Gastrocnemius medialis (tissue), 4 donors: ENCODE results near the gene MAP4K5. TPM values are rescaled to one million over a fixed set of nuclear protein-coding genes. Genes with fewer than 3 reads are reported as not detected.
A peak's percentile ranks its signal among the peaks of the same experiment; 100 is the strongest.

Experiments
- ATAC-seq, 2 donors: fragments of 150-250 bp; one replicate each; pipeline ENCODE4 v1.9.1; 2016
- DNase-seq, 2 donors: peaks; one replicate each; pipeline ENCODE4 v3.0.0-alpha.2; 2019
- H3K27ac ChIP-seq, 4 donors: fragments of 200-600 bp; sonication (generic); 1 replicate in 1 of 4; 2 replicates in 3 of 4; pipeline ENCODE4 v1.5.1; 2016 to 2018; ENCODE audit warnings: mild to moderate bottlenecking in 2 of 4, moderate library complexity in 1 of 4
- H3K27me3 ChIP-seq, 3 donors: fragments of 200-600 bp; sonication (generic) in 2 of 3; 1 replicate in 1 of 3; 2 replicates in 2 of 3; pipeline versions ENCODE4 v1.5.1 to v1.6.0; 2016 to 2019; ENCODE audit warnings: mild to moderate bottlenecking in 1 of 3, moderate library complexity in 1 of 3
- H3K36me3 ChIP-seq, 2 donors: fragments of 200-600 bp; sonication (generic) in 1 of 2; one replicate each; pipeline ENCODE4 v1.5.1; 2017 to 2018
- H3K4me1 ChIP-seq, 2 donors: fragments of 200-600 bp; sonication (generic) in 1 of 2; one replicate each; pipeline ENCODE4 v1.5.1; 2016 to 2017; ENCODE audit warnings: mild to moderate bottlenecking in 2 of 2
- H3K4me3 ChIP-seq, 4 donors: fragments of 200-600 bp; sonication (generic) in 3 of 4; 1 replicate in 1 of 4; 2 replicates in 3 of 4; pipeline ENCODE4 v1.5.1; 2016 to 2019; ENCODE audit warnings: mild to moderate bottlenecking in 2 of 4
- H3K9me3 ChIP-seq, 3 donors: fragments of 200-600 bp; sonication (generic) in 2 of 3; 1 replicate in 1 of 3; 2 replicates in 2 of 3; pipeline ENCODE4 v1.5.1; 2016 to 2019
- CTCF ChIP-seq, 5 experiments: fragments of 450-650 bp in 3 of 5; fragments of 200-600 bp in 2 of 5; sonication (generic) in 2 of 5; IDR thresholded peaks in 4 of 5; conservative IDR thresholded peaks in 1 of 5; 1 replicate in 4 of 5; 2 replicates in 1 of 5; pipeline ENCODE4 v1.5.1; 2016 to 2019; ENCODE audit warnings: antibody characterized with exemption in 5 of 5, mild to moderate bottlenecking in 3 of 5, moderate library complexity in 3 of 5
- POLR2A ChIP-seq, 2 donors: fragments of 450-650 bp; IDR thresholded peaks; one replicate each; pipeline ENCODE4 v1.6.1; 2017; ENCODE audit warnings: antibody characterized with exemption in 2 of 2, mild to moderate bottlenecking in 2 of 2, moderate library complexity in 2 of 2
- in situ Hi-C, 4 donors: fragments of 200-750 bp; cut with MboI; loops; one replicate each; pipeline versions ENCODE4 v1.15.0 to v1.8.0; 2017; ENCODE audit warnings: low sequenced_read_pairs in 4 of 4
- intact Hi-C: fragments of 100-400 bp; cut with DNase I; formaldehyde crosslinking; loops from one replicate; pipeline ENCODE4 v1.15.1; 2023; ENCODE audit warnings: low total_unique reads
- total RNA-seq, 4 donors: library from RNA; depleted of rRNA; stranded (reverse); fragments of >200 nt; gene quantifications; one replicate each; pipeline versions ENCODE4 v1.1.0 to v1.2.3, GENCODE V29; 2016

MAP4K5 gene
- total RNA-seq, 4 donors from 2014 or later: 35.3 to 63.9 (median 47.1) TPM

- Histone ChIP-seq H3K9me3 (no peaks in the 10 kb centered on the region), H3K36me3 (no peaks in the 10 kb centered on the region), H3K27ac (peak overlapping the region; percentile 86 to 95 (median 94)), H3K27me3 (no peaks in the 10 kb centered on the region), H3K4me3 (peak overlapping the region; percentile 83 to 88 (median 85)), H3K4me1 (peaks cover 21 to 29% of the 10 kb centered on the region in 2 donors)
- ATAC-seq (peak; percentile 75 to 80), DNase-seq (peak; percentile 15 to 24)
- TF ChIP-seq POLR2A (IDR thresholded peaks at IDR 0.05) (no peak), CTCF (IDR thresholded peaks at IDR 0.05 in 4 of 5, conservative IDR thresholded peaks at IDR 0.05 in 1 of 5) (no peak)
- intact Hi-C loops: loop anchor here (1.0 to 10.0 kb wide), 8 partner anchors 135 to 667 kb away; partner anchors contain the start of genes CDKL1, DMAC2L, L2HGDH and SAV1
- in situ Hi-C loops: loop anchor here in 3 of 4 donors (5.0 to 25.0 kb wide), 2 partner anchors 210 to 670 kb away; partner anchors contain the start of gene NEMF (in 2 of the 3)
Measured at GRCh38 chr14:50531595-50532501, 521 bp downstream of the MAP4K5 start.

GRCh38 chr14:50530794-50531365 lies 1.5 kb downstream of the MAP4K5 start:
- H3K27me3 ChIP-seq: no peaks in the 10 kb centered on the region
- H3K4me3 ChIP-seq: peak overlapping the region; percentile 83 to 88 (median 85)
- intact Hi-C loops: loop anchor here (5.0 to 10.0 kb wide), 3 partner anchors 136 to 666 kb away; partner anchors contain the start of gene SAV1
- in situ Hi-C loops: loop anchor here in 3 of 4 donors (5.0 to 25.0 kb wide), 2 partner anchors 209 to 669 kb away; partner anchors contain the start of gene NEMF (in 2 of the 3)
- H3K36me3 ChIP-seq: no peaks in the 10 kb centered on the region
- no peak for TF ChIP-seq POLR2A (IDR thresholded peaks at IDR 0.05)
- TF ChIP-seq CTCF (IDR thresholded peaks at IDR 0.05 in 4 of 5, conservative IDR thresholded peaks at IDR 0.05 in 1 of 5): no peak
- ATAC-seq: no peak
- no peaks in the 10 kb centered on the region for H3K9me3 ChIP-seq
- no peak for DNase-seq
- H3K4me1 ChIP-seq: peaks cover 21 to 29% of the 10 kb centered on the region in 2 donors
- peak overlapping the region in 1 of 4 donors; percentile 95 for H3K27ac ChIP-seq

- Histone ChIP-seq H3K27ac (no peak overlapping the region), H3K4me3 (peak overlapping the region in 1 of 4 donors; percentile 87), H3K4me1 (peaks cover 21 to 29% of the 10 kb centered on the region in 2 donors), H3K9me3 (no peaks in the 10 kb centered on the region), H3K27me3 (no peaks in the 10 kb centered on the region), H3K36me3 (no peaks in the 10 kb centered on the region)
- TF ChIP-seq POLR2A (IDR thresholded peaks at IDR 0.05) (no peak), CTCF (IDR thresholded peaks at IDR 0.05 in 4 of 5, conservative IDR thresholded peaks at IDR 0.05 in 1 of 5) (no peak)
- in situ Hi-C loops (loop anchor here in 3 of 4 donors (5.0 to 25.0 kb wide), 2 partner anchors 208 to 668 kb away; partner anchors contain the start of gene NEMF (in 2 of the 3)), intact Hi-C loops (loop anchor here (5.0 to 10.0 kb wide), 3 partner anchors 137 to 666 kb away; partner anchors contain the start of gene SAV1)
- no peak for DNase-seq
- no peak for ATAC-seq
Measured at GRCh38 chr14:50530358-50530757, 2.0 kb downstream of the MAP4K5 start.

- no peaks in the 10 kb centered on the region for H3K27me3 ChIP-seq
- no peak for ATAC-seq
- H3K27ac ChIP-seq: no peak overlapping the region
- H3K4me1 ChIP-seq: peaks cover 21 to 29% of the 10 kb centered on the region in 2 donors
- H3K9me3 ChIP-seq: no peaks in the 10 kb centered on the region
- intact Hi-C loops: loop anchor here (5.0 to 10.0 kb wide), 3 partner anchors 138 to 665 kb away; partner anchors contain the start of gene SAV1
- H3K36me3 ChIP-seq: no peaks in the 10 kb centered on the region
- in situ Hi-C loops: loop anchor here (5.0 to 25.0 kb wide), 3 partner anchors 205 to 667 kb away; partner anchors contain the start of gene NEMF (in 2 of the 4)
- TF ChIP-seq POLR2A (IDR thresholded peaks at IDR 0.05) (no peak), CTCF (IDR thresholded peaks at IDR 0.05 in 4 of 5, conservative IDR thresholded peaks at IDR 0.05 in 1 of 5) (no peak)
- H3K4me3 ChIP-seq: no peak overlapping the region
- no peak for DNase-seq
Measured at GRCh38 chr14:50529288-50530179, 2.8 kb downstream of the MAP4K5 start.
